SKM-1 treated with dmso at 0.1 percent for 144 hours (cell line): ENCODE measurements around the gene GALNS.
"Not testable (repeated sequence)": the region's sequence is repeated elsewhere in the genome, so short reads cannot be mapped to it uniquely, and the experiment has no call there.

ENCODE experiments used
- DNase-seq: peaks from one replicate; lab custom pipeline; 2025; ENCODE audit not compliant: unreplicated experiment; lab: John Stamatoyannopoulos, UW

The GALNS gene

GRCh38 chr16:88889702-88890352 is 33.1 kb upstream of the GALNS start:
- DNase-seq = not testable (repeated sequence)

GRCh38 chr16:88888461-88889387 is 32.0 kb upstream of the GALNS start:
- no peak for DNase-seq

- DNase-seq = no peak
Measured at GRCh38 chr16:88888057-88888456, 31.3 kb upstream of the GALNS start.

- no peak for DNase-seq
Measured at GRCh38 chr16:88886845-88887521, 30.2 kb upstream of the GALNS start.

- no peak for DNase-seq
Measured at GRCh38 chr16:88886420-88886844, 29.7 kb upstream of the GALNS start.

GRCh38 chr16:88885693-88886280 is 29.0 kb upstream of the GALNS start:
- no peak for DNase-seq

- no peak for DNase-seq
Measured at GRCh38 chr16:88884569-88885271, 28.0 kb upstream of the GALNS start.

GRCh38 chr16:88883946-88884345 is 27.2 kb upstream of the GALNS start:
- no peak for DNase-seq

- DNase-seq = no peak
Measured at GRCh38 chr16:88883117-88883895, 26.6 kb upstream of the GALNS start.

GRCh38 chr16:88882358-88883030 is 25.7 kb upstream of the GALNS start:
- DNase-seq = no peak

- DNase-seq = no peak
Measured at GRCh38 chr16:88881675-88882357, 25.1 kb upstream of the GALNS start.

- no peak for DNase-seq
Measured at GRCh38 chr16:88881007-88881615, 24.4 kb upstream of the GALNS start.

GRCh38 chr16:88880226-88881006 is 23.7 kb upstream of the GALNS start:
- DNase-seq = no peak

- DNase-seq = no peak
Measured at GRCh38 chr16:88879788-88880055, 23.0 kb upstream of the GALNS start.

GRCh38 chr16:88878967-88879787 is 22.4 kb upstream of the GALNS start:
- no peak for DNase-seq

- DNase-seq = no peak
Measured at GRCh38 chr16:88878356-88878755, 21.6 kb upstream of the GALNS start.
